Endothelial cell of umbilical vein (primary cell): Measurements from ENCODE around the gene DNAJC3. TPM values are rescaled to one million over a fixed set of nuclear protein-coding genes. Genes with fewer than 3 reads are reported as not detected.
A peak's percentile ranks its signal among the peaks of the same experiment; 100 is the strongest.

Source experiments
- BruUV-seq: library from RNA; stranded (reverse); fragments of 400-500 nt; replicated peaks from 2 replicates; lab custom pipeline; 2021; lab: Mats Ljungman, UMichigan
- CTCF ChIA-PET: fragments of 300-600, 350-600 bp; sonication (Branson Sonifier 250); formaldehyde crosslinking; loops from one replicate; lab custom pipeline; 2021; ENCODE audit warnings: antibody characterized with exemption, inconsistent platforms; lab: Charles Lee
- POLR2A ChIA-PET: fragments of 300-600, 350-600 bp; sonication (Branson Sonifier 250); formaldehyde crosslinking; loops from one replicate; lab custom pipeline; 2021; ENCODE audit warnings: antibody characterized with exemption, inconsistent platforms; lab: Charles Lee
- DNase-seq: peaks from one replicate; pipeline ENCODE4 v3.0.0-alpha.2; 2011; ENCODE audit warnings: low read depth, low spot score
- FAIRE-seq: peaks from 2 replicates; lab custom pipeline; 2011; peaks lifted over from hg19 to GRCh38; lab: Jason Lieb, UNC
- H2AFZ ChIP-seq: 2 replicates; pipeline ENCODE4 v1.6.0; 2012; ENCODE audit warnings: low read depth, low read length, control low read depth, inconsistent platforms
- H3K27ac ChIP-seq: 2 replicates; pipeline ENCODE4 v1.5.1; 2011; ENCODE audit warnings: low read depth, mild to moderate bottlenecking, control low read depth, low read length, moderate library complexity; ENCODE audit not compliant: insufficient read depth
- H3K27me3 ChIP-seq, 2 experiments: 2 replicates each; pipeline versions ENCODE4 v1.6.0 to v1.6.1; 2011; ENCODE audit warnings: low read length in 2 of 2, mixed read lengths in 1 of 2; ENCODE audit not compliant: control insufficient read depth in 2 of 2, insufficient read depth in 2 of 2
- H3K36me3 ChIP-seq, 2 experiments: 2 replicates in 1 of 2; 3 replicates in 1 of 2; pipeline ENCODE4 v1.5.1; 2011; ENCODE audit warnings: low read length in 2 of 2, mild to moderate bottlenecking in 1 of 2, moderate library complexity in 1 of 2; ENCODE audit not compliant: control insufficient read depth in 2 of 2, insufficient read depth in 2 of 2; ENCODE audit errors: extremely low read depth in 1 of 2
- H3K4me1 ChIP-seq: 3 replicates; pipeline ENCODE4 v1.5.1; 2011; ENCODE audit warnings: mild to moderate bottlenecking, low read length; ENCODE audit not compliant: control insufficient read depth, insufficient read depth; ENCODE audit errors: extremely low read depth
- H3K4me2 ChIP-seq: 2 replicates; pipeline ENCODE4 v1.6.1; 2011; ENCODE audit warnings: low read length, control low read depth, mixed read lengths; ENCODE audit not compliant: insufficient read depth
- H3K4me3 ChIP-seq, 3 experiments: fragments of 200-600 bp in 1 of 3; sonication (generic), shearing (Covaris generic) in 1 of 3; replicated peaks in 1 of 3; 2 replicates each; pipeline ENCODE4 v1.5.1; 2011 to 2016; ENCODE audit warnings: control low read depth in 3 of 3, low read length in 3 of 3, mild to moderate bottlenecking in 2 of 3, inconsistent platforms in 1 of 3, low read depth in 1 of 3, moderate library complexity in 1 of 3; ENCODE audit not compliant: insufficient read depth in 1 of 3
- H3K79me2 ChIP-seq: 2 replicates; pipeline ENCODE4 v1.6.0; 2012; ENCODE audit warnings: low read length, inconsistent platforms; ENCODE audit not compliant: control insufficient read depth, insufficient read depth
- H3K9ac ChIP-seq: replicated peaks from 2 replicates; pipeline ENCODE3; 2011; ENCODE audit warnings: low read length, control low read depth; ENCODE audit not compliant: insufficient read depth; ENCODE audit errors: extremely low read depth
- H3K9me1 ChIP-seq: replicated peaks from 3 replicates; pipeline ENCODE4 v1.6.0; 2011; ENCODE audit warnings: mild to moderate bottlenecking, low read length; ENCODE audit not compliant: control insufficient read depth, insufficient read depth; ENCODE audit errors: extremely low read depth
- H3K9me3 ChIP-seq: replicated peaks from 2 replicates; pipeline ENCODE4 v1.5.1; 2012; ENCODE audit warnings: low read length, inconsistent platforms; ENCODE audit not compliant: control insufficient read depth, insufficient read depth
- H4K20me1 ChIP-seq: replicated peaks from 2 replicates; pipeline ENCODE3; 2011; ENCODE audit warnings: mild to moderate bottlenecking, low read length; ENCODE audit not compliant: control insufficient read depth, insufficient read depth; ENCODE audit errors: extremely low read depth
- EZH2 ChIP-seq: IDR thresholded peaks from 2 replicates; pipeline ENCODE4 v1.6.1; 2012; ENCODE audit warnings: borderline replicate concordance, low read depth, mild to moderate bottlenecking, moderate library complexity, low read length, inconsistent platforms; ENCODE audit not compliant: severe bottlenecking
- FOS ChIP-seq: IDR thresholded peaks from 2 replicates; pipeline ENCODE4 v1.6.1; 2011; ENCODE audit warnings: mild to moderate bottlenecking, low read length, moderate library complexity, borderline replicate concordance; ENCODE audit not compliant: insufficient read depth
- GATA2 ChIP-seq: IDR thresholded peaks from 2 replicates; pipeline ENCODE4 v1.7.0; 2011; ENCODE audit warnings: low read depth, mild to moderate bottlenecking, moderate library complexity, mixed read lengths, low read length; ENCODE audit not compliant: insufficient read length, insufficient read depth
- JUN ChIP-seq: IDR thresholded peaks from 2 replicates; pipeline ENCODE4 v1.6.1; 2011; ENCODE audit warnings: borderline replicate concordance, low read depth; ENCODE audit not compliant: insufficient read length, insufficient read depth
- MYC ChIP-seq: IDR thresholded peaks from one replicate; pipeline ENCODE4 v1.6.1; 2011; ENCODE audit warnings: mild to moderate bottlenecking, low read depth, low read length
- POLR2A ChIP-seq: IDR thresholded peaks from 2 replicates; pipeline ENCODE4 v1.6.1; 2012; ENCODE audit warnings: low read depth, mild to moderate bottlenecking, control low read depth, low read length
- POLR2AphosphoS5 ChIP-seq: IDR thresholded peaks from 2 replicates; pipeline ENCODE4 v1.6.1; 2012; ENCODE audit warnings: low read depth, mild to moderate bottlenecking, control low read depth, low read length, moderate library complexity; ENCODE audit not compliant: insufficient read depth
- dilution Hi-C: fragments of 300-500 bp; cut with MboI; formaldehyde crosslinking; loops from one replicate; pipeline ENCODE4 v1.15.0; 2019; ENCODE audit warnings: low sequenced_read_pairs; ENCODE audit not compliant: extremely low pct_ligation_motif_present
- intact Hi-C: fragments of 100-400 bp; cut with micrococcal nuclease; formaldehyde crosslinking; loops from one replicate; pipeline ENCODE4 v1.10.0; 2022
- polyA plus RNA-seq, 4 experiments: library from polyadenylated mRNA; depleted of rRNA in 3 of 4; stranded (reverse) in 3 of 4; unstranded in 1 of 4; fragments of >200 nt; gene quantifications; 2 replicates each; pipeline versions ENCODE4 v1.2.1 to v1.2.3, GENCODE V29; 2011 to 2012; ENCODE audit warnings: missing spikeins in 1 of 4
- total RNA-seq: library from RNA; stranded (reverse); gene quantifications from 2 replicates; pipeline ENCODE4 v1.2.3, GENCODE V29; 2021
- TF ChIP-seq, protein P1 (sequence below), 2 donors: IDR thresholded peaks; 1 replicate in 1 of 2; 2 replicates in 1 of 2; pipeline ENCODE4 v1.5.1; 2011; ENCODE audit warnings: low read length in 2 of 2, mild to moderate bottlenecking in 2 of 2, moderate library complexity in 2 of 2, control low read depth in 1 of 2, inconsistent platforms in 1 of 2, low read depth in 1 of 2; ENCODE audit not compliant: insufficient read depth in 1 of 2; ENCODE audit errors: extremely low read depth in 1 of 2
- TF ChIP-seq, protein P2 (sequence below): IDR thresholded peaks from 2 replicates; pipeline ENCODE4 v1.6.1; 2011; ENCODE audit not compliant: insufficient read depth, insufficient read length

The DNAJC3 gene
- total and polyA plus RNA-seq, 2 donors (not counting 3 experiments of a cell fraction or from before 2014, with no cell fraction given) = 17.0 to 51.2 TPM

DNA sequence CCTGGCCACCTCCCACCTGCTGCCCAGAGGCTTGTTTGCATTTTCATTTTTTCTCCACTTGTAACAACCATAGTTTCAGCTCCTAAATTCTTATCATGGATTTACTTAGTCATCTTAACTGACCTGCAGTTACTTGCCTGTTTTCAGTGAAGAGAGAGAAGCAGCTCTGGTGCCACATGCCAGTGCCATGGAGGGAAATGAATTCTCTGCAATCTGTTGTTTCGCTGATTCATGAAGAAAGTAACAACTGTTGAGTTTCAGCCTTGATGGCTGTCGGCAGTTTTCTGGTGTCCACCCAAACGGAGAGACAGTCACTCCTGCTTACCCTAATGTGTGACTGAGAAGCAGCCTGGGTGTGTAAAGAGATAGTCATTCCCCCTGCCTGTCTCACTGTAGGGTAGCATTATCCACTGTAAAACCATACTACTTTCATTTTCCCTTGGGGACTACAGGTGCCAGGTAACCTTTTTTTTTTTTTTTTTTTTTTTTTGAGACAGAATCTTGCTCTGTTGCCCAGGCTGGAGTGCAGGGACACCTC, 116.1 kb downstream of the DNAJC3 start:
- dilution Hi-C loops = no loop called here
- H3K9me3 ChIP-seq = no peaks in the 10 kb centered on the region
- H3K27ac ChIP-seq = no peak overlapping the region
- TSS peak; percentile 13 for BruUV-seq
- no peaks in the 10 kb centered on the region for H3K4me1 ChIP-seq
- ChIA-PET POLR2A (no interaction called here), CTCF (no interaction called here)
- H3K9me1 ChIP-seq = no peaks in the 10 kb centered on the region
- DNase-seq (no peak), FAIRE-seq (no peak)
- TF ChIP-seq GATA2 (no peak), MYC (no peak), JUN (no peak), POLR2AphosphoS5 (no peak), FOS (no peak), POLR2A (no peak), EZH2 (no peak)
- TF ChIP-seq, protein P1, sequence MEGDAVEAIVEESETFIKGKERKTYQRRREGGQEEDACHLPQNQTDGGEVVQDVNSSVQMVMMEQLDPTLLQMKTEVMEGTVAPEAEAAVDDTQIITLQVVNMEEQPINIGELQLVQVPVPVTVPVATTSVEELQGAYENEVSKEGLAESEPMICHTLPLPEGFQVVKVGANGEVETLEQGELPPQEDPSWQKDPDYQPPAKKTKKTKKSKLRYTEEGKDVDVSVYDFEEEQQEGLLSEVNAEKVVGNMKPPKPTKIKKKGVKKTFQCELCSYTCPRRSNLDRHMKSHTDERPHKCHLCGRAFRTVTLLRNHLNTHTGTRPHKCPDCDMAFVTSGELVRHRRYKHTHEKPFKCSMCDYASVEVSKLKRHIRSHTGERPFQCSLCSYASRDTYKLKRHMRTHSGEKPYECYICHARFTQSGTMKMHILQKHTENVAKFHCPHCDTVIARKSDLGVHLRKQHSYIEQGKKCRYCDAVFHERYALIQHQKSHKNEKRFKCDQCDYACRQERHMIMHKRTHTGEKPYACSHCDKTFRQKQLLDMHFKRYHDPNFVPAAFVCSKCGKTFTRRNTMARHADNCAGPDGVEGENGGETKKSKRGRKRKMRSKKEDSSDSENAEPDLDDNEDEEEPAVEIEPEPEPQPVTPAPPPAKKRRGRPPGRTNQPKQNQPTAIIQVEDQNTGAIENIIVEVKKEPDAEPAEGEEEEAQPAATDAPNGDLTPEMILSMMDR (IDR thresholded peaks at IDR 0.05; ENCODE audit: extremely low read depth in 1 of 2, insufficient read depth in 1 of 2, low read depth in 1 of 2, low read length in 2 of 2) = no peak
- TF ChIP-seq, protein P2, sequence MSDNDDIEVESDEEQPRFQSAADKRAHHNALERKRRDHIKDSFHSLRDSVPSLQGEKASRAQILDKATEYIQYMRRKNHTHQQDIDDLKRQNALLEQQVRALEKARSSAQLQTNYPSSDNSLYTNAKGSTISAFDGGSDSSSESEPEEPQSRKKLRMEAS = no peak
- no peak overlapping the region for H3K4me2 ChIP-seq
- no peak overlapping the region for H3K9ac ChIP-seq
- H3K79me2 ChIP-seq = no peaks in the 10 kb centered on the region
- H3K36me3 ChIP-seq = peaks cover 6 to 11% of the 10 kb centered on the region in 2 experiments
- intact Hi-C loops = no loop called here
- H4K20me1 ChIP-seq = no peaks in the 10 kb centered on the region
- H3K27me3 ChIP-seq = no peaks in the 10 kb centered on the region
- H3K4me3 ChIP-seq = no peak overlapping the region
- no peak overlapping the region for H2AFZ ChIP-seq
